CD8-positive, alpha-beta memory T cell (primary cell): ENCODE results near the gene EMC7. TPM values are rescaled to one million over a fixed set of nuclear protein-coding genes. Genes with fewer than 3 reads are reported as not detected.

Experiments used
- CTCF ChIA-PET: fragments of 350-600 bp; sonication (Branson Sonifier 250); formaldehyde crosslinking; loops from one replicate; lab custom pipeline; 2021; ENCODE audit warnings: antibody characterized with exemption; lab: Charles Lee
- POLR2A ChIA-PET: fragments of 350-600 bp; sonication (Branson Sonifier 250); formaldehyde crosslinking; loops from one replicate; lab custom pipeline; 2021; ENCODE audit warnings: antibody characterized with exemption; lab: Charles Lee
- DNase-seq, 5 donors: peaks; one replicate each; pipeline versions ENCODE4 v3.0.0 to v3.0.0-alpha.2; 2020 to 2022; ENCODE audit warnings: mixed read lengths in 1 of 5
- H3K27ac ChIP-seq: one replicate; pipeline ENCODE4 v1.7.0; 2013; ENCODE audit warnings: low read depth, mild to moderate bottlenecking, low read length, moderate library complexity
- H3K27me3 ChIP-seq: 2 replicates; pipeline ENCODE4 v1.7.0; 2013; ENCODE audit warnings: low read length, mild to moderate bottlenecking; ENCODE audit not compliant: insufficient read depth, poor library complexity, severe bottlenecking
- H3K36me3 ChIP-seq: 2 replicates; pipeline ENCODE4 v1.7.0; 2013; ENCODE audit warnings: mild to moderate bottlenecking, low read length, moderate library complexity; ENCODE audit not compliant: insufficient read depth
- H3K4me1 ChIP-seq: 2 replicates; pipeline ENCODE4 v1.7.0; 2013; ENCODE audit warnings: mild to moderate bottlenecking, low read length, moderate library complexity; ENCODE audit not compliant: insufficient read depth
- H3K4me3 ChIP-seq: 2 replicates; pipeline ENCODE4 v1.7.0; 2013; ENCODE audit warnings: mild to moderate bottlenecking, low read length
- H3K9me3 ChIP-seq: 2 replicates; pipeline ENCODE4 v1.7.0; 2013; ENCODE audit warnings: mild to moderate bottlenecking, low read length
- H3K27ac Mint-ChIP-seq, 8 donors: one replicate each; pipeline ENCODE4 v1.8.0; 2020 to 2021; ENCODE audit warnings: mixed read lengths in 8 of 8, mild to moderate bottlenecking in 6 of 8, inconsistent platforms in 3 of 8, moderate library complexity in 3 of 8
- H3K27me3 Mint-ChIP-seq, 2 donors: one replicate each; pipeline ENCODE4 v1.8.0; 2020 to 2021; ENCODE audit warnings: mixed read lengths in 2 of 2, mild to moderate bottlenecking in 1 of 2, moderate library complexity in 1 of 2
- H3K36me3 Mint-ChIP-seq, 3 donors: one replicate each; pipeline ENCODE4 v1.8.0; 2020 to 2021; ENCODE audit warnings: mixed read lengths in 3 of 3, inconsistent platforms in 1 of 3, mild to moderate bottlenecking in 1 of 3
- H3K4me1 Mint-ChIP-seq, 3 donors: one replicate each; pipeline ENCODE4 v1.8.0; 2020 to 2021; ENCODE audit warnings: mixed read lengths in 3 of 3, inconsistent platforms in 1 of 3, mild to moderate bottlenecking in 1 of 3
- H3K4me3 Mint-ChIP-seq, 7 donors: one replicate each; pipeline ENCODE4 v1.8.0; 2020 to 2021; ENCODE audit warnings: mixed read lengths in 7 of 7, mild to moderate bottlenecking in 6 of 7, moderate library complexity in 4 of 7, inconsistent platforms in 2 of 7
- H3K9me3 Mint-ChIP-seq, 5 donors: one replicate each; pipeline ENCODE4 v1.8.0; 2020 to 2022; ENCODE audit warnings: mixed read lengths in 5 of 5, mild to moderate bottlenecking in 3 of 5, moderate library complexity in 2 of 5, inconsistent platforms in 1 of 5
- polyA plus RNA-seq: library from polyadenylated mRNA; unstranded; fragments of 300-500 nt; fragmentation: Illumina TruSeq; gene quantifications from one replicate; pipeline ENCODE4 v1.2.3, GENCODE V29; 2021
- total RNA-seq, 2 experiments: library from RNA; stranded (reverse); gene quantifications; one replicate each; pipeline ENCODE4 v1.2.3, GENCODE V29; 2021

EMC7 gene
- total and polyA plus RNA-seq, 3 experiments from 2014 or later: 75.0 to 128 (median 78.9) TPM

DNA sequence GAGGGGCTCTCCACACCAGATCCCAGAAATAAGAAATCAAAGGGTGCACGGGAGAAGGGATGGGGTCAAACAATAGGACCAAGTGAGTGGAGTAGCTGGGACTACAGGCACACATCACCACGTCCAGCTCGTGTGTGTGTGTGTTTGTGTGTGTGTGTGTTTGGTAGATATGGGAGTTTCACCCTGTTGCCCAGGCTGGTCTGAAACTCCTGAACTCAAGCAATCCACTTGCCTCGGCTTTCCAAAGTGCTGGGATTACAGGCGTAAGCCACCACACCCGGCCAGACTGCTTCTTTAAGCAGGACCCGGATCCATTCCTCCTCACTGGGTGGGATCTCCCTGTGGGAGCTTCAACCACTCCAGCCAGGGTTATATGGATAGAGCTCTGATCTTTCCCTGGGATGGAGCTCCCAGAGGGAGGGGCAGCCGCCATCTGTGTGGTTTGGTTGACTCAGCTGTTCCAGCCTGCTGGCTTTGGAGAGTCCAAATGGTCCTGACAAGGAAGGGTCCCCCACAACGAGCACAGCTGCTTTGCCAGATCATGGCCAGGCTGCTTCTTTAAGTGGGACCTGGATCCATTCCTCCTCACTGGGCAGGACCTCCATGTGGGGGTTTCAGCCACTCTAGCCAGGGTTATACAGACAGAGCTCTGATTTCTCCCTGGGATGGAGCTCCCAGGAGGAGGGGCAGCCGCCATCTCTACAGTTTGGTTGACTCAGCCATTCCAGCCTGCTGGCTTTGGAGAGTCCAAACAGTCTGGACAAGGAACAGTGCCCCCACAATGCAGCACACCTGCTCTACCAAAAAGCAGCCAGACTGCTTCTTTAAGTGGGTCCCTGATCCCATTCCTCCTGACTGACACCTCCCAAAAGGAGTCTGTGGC, 53.5 kb downstream of the EMC7 start:
- peaks cover 4 to 12% of the 10 kb centered on the region in 2 donors for H3K27me3 Mint-ChIP-seq
- Histone ChIP-seq H3K27ac (no peak overlapping the region), H3K36me3 (no peaks in the 10 kb centered on the region), H3K27me3 (no peaks in the 10 kb centered on the region), H3K4me1 (no peaks in the 10 kb centered on the region), H3K4me3 (no peak overlapping the region), H3K9me3 (no peaks in the 10 kb centered on the region)
- peaks cover 20 to 33% (median 29%) of the 10 kb centered on the region in 5 donors for H3K9me3 Mint-ChIP-seq
- no peak for DNase-seq
- H3K4me1 Mint-ChIP-seq: no peaks in the 10 kb centered on the region
- no peak overlapping the region for H3K27ac Mint-ChIP-seq
- ChIA-PET CTCF (interaction anchor here (1.1 kb wide), 1 partner anchor 13 kb away, joined by 3 read pairs; no protein-coding TSS in a partner anchor), POLR2A (no interaction called here)
- no peak overlapping the region for H3K4me3 Mint-ChIP-seq
- peaks cover 14 to 35% (median 14%) of the 10 kb centered on the region in 3 donors for H3K36me3 Mint-ChIP-seq

GRCh38 chr15:34046471-34047145, 55.1 kb downstream of the EMC7 start:
- H3K9me3 ChIP-seq: no peaks in the 10 kb centered on the region
- H3K4me3 Mint-ChIP-seq: no peak overlapping the region
- H3K4me1 Mint-ChIP-seq: no peaks in the 10 kb centered on the region
- no peaks in the 10 kb centered on the region for H3K36me3 ChIP-seq
- peaks cover 18 to 26% (median 25%) of the 10 kb centered on the region in 5 donors for H3K9me3 Mint-ChIP-seq
- no peak for DNase-seq
- ChIA-PET CTCF (no interaction called here), POLR2A (no interaction called here)
- peaks cover 4 to 11% of the 10 kb centered on the region in 2 donors for H3K27me3 Mint-ChIP-seq
- H3K4me3 ChIP-seq: no peak overlapping the region
- H3K27ac ChIP-seq: no peak overlapping the region
- peaks cover 13 to 27% (median 14%) of the 10 kb centered on the region in 3 donors for H3K36me3 Mint-ChIP-seq
- H3K27ac Mint-ChIP-seq: no peak overlapping the region
- H3K27me3 ChIP-seq: no peaks in the 10 kb centered on the region
- H3K4me1 ChIP-seq: no peaks in the 10 kb centered on the region

GRCh38 chr15:34043813-34044212, 57.8 kb downstream of the EMC7 start:
- no peaks in the 10 kb centered on the region for H3K36me3 ChIP-seq
- Mint-ChIP-seq H3K4me1 (peaks cover 8 to 12% (median 12%) of the 10 kb centered on the region in 3 donors), H3K36me3 (peaks cover 0 to 2% (median 1%) of the 10 kb centered on the region in 3 donors), H3K27ac (no peak overlapping the region), H3K27me3 (no peaks in the 10 kb centered on the region), H3K4me3 (peak overlapping the region in 1 of 7 donors; percentile 48), H3K9me3 (peaks cover 0 to 2% (median 1%) of the 10 kb centered on the region in 5 donors)
- H3K27me3 ChIP-seq: no peaks in the 10 kb centered on the region
- ChIA-PET POLR2A (no interaction called here), CTCF (interaction anchor here (1.0 kb wide), 1 partner anchor 323 kb away, joined by 3 read pairs; the partner anchor contains the start of gene LPCAT4)
- no peak for DNase-seq
- H3K27ac ChIP-seq: no peak overlapping the region
- H3K4me3 ChIP-seq: no peak overlapping the region
- H3K4me1 ChIP-seq: peaks cover 7% of the 10 kb centered on the region
- no peaks in the 10 kb centered on the region for H3K9me3 ChIP-seq

GRCh38 chr15:34043391-34043790, 58.3 kb downstream of the EMC7 start:
- no peaks in the 10 kb centered on the region for H3K9me3 Mint-ChIP-seq
- H3K4me3 Mint-ChIP-seq: peak overlapping the region in 1 of 7 donors; percentile 48
- no peak overlapping the region for H3K27ac Mint-ChIP-seq
- Histone ChIP-seq H3K4me1 (peaks cover 7% of the 10 kb centered on the region), H3K27ac (no peak overlapping the region), H3K4me3 (no peak overlapping the region), H3K9me3 (no peaks in the 10 kb centered on the region), H3K27me3 (no peaks in the 10 kb centered on the region), H3K36me3 (no peaks in the 10 kb centered on the region)
- no peaks in the 10 kb centered on the region for H3K27me3 Mint-ChIP-seq
- DNase-seq: no peak
- ChIA-PET CTCF (interaction anchor here (1.0 kb wide), 1 partner anchor 324 kb away, joined by 3 read pairs; the partner anchor contains the start of gene LPCAT4), POLR2A (no interaction called here)
- peaks cover 0 to 1% (median 0%) of the 10 kb centered on the region in 3 donors for H3K36me3 Mint-ChIP-seq
- H3K4me1 Mint-ChIP-seq: peaks cover 8 to 12% (median 12%) of the 10 kb centered on the region in 3 donors

DNA sequence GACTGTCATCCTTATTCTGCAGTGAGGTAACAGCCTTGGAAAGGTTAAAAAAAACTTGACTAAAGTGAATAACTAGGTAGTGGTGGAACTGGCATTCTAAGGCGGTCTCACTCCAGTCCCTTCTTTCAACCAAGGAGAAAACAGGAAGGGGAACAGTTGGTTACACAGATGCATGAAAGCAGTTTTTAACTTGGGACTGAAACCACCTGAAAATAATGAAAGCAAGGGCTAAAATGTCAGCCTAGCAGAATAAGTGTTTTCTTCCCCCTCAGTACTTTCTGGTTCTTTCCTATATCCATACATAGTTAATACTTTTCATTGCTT, 61.9 kb downstream of the EMC7 start:
- H3K36me3 Mint-ChIP-seq: peaks cover 0 to 2% (median 0%) of the 10 kb centered on the region in 3 donors
- H3K4me1 Mint-ChIP-seq: peaks cover 17 to 22% (median 19%) of the 10 kb centered on the region in 3 donors
- Histone ChIP-seq H3K36me3 (no peaks in the 10 kb centered on the region), H3K9me3 (no peaks in the 10 kb centered on the region), H3K27me3 (no peaks in the 10 kb centered on the region), H3K27ac (no peak overlapping the region), H3K4me3 (peak overlapping the region; percentile 43), H3K4me1 (peaks cover 7% of the 10 kb centered on the region)
- no peaks in the 10 kb centered on the region for H3K9me3 Mint-ChIP-seq
- ChIA-PET POLR2A (interaction anchor here (1.1 to 1.3 kb wide), 2 partner anchors 62 to 170 kb away, joined by 3 to 4 read pairs; partner anchors contain the start of genes EMC7, KATNBL1 and PGBD4), CTCF (interaction anchor here (1.1 to 1.8 kb wide), 3 partner anchors 23 to 170 kb away, joined by 3 to 6 read pairs (median 5); partner anchors contain the start of genes EMC7, KATNBL1 and PGBD4)
- no peak for DNase-seq
- no peaks in the 10 kb centered on the region for H3K27me3 Mint-ChIP-seq
- peak overlapping the region; percentile 73 to 98 (median 94) for H3K27ac Mint-ChIP-seq
- peak overlapping the region; percentile 71 to 96 (median 91) for H3K4me3 Mint-ChIP-seq

GRCh38 chr15:34038871-34039789, 62.5 kb downstream of the EMC7 start, which contains the start of gene AVEN:
Gene AVEN, minus strand, starts transcription at chr15:34039204. Its CDS starts 158 bp downstream, at chr15:34039046.
- Histone ChIP-seq H3K4me3 (peak within 1 kb of the TSS; percentile 97), H3K27me3 (no peaks in the 10 kb centered on the region), H3K36me3 (no peaks in the 10 kb centered on the region), H3K27ac (peak within 1 kb of the TSS; percentile 65), H3K4me1 (peaks cover 7% of the 10 kb centered on the region), H3K9me3 (no peaks in the 10 kb centered on the region)
- no peaks in the 10 kb centered on the region for H3K9me3 Mint-ChIP-seq
- peaks cover 17 to 22% (median 19%) of the 10 kb centered on the region in 3 donors for H3K4me1 Mint-ChIP-seq
- peak within 1 kb of the TSS; percentile 84 to 98 (median 98) for H3K27ac Mint-ChIP-seq
- H3K36me3 Mint-ChIP-seq: peaks cover 0 to 2% (median 0%) of the 10 kb centered on the region in 3 donors
- ChIA-PET CTCF (interaction anchor here (0.7 to 1.8 kb wide), 3 partner anchors 24 to 171 kb away, joined by 3 to 6 read pairs (median 5); partner anchors contain the start of gene KATNBL1), POLR2A (interaction anchor here (0.8 to 1.3 kb wide), 5 partner anchors 20 to 304 kb away, joined by 3 to 7 read pairs (median 4); partner anchors contain the start of genes EMC7, KATNBL1, NOP10 and NUTM1)
- H3K4me3 Mint-ChIP-seq: peak within 1 kb of the TSS; percentile 89 to 96 (median 94)
- DNase-seq: peak; percentile 36 to 71 (median 50)
- no peaks in the 10 kb centered on the region for H3K27me3 Mint-ChIP-seq
